Stimulated activated CD8-positive, alpha-beta memory T cell treated with anti-CD3 and anti-CD28 coated beads, Interleukin-15, amount 100 ng/mL, for 48 hours (primary cell): ENCODE results near the gene IRAK3.
A peak's percentile ranks its signal among the peaks of the same experiment; 100 is the strongest.
"Not testable (repeated sequence)": the region's sequence is repeated elsewhere in the genome, so short reads cannot be mapped to it uniquely, and the experiment has no call there.

ENCODE experiments used
- DNase-seq, 2 donors: peaks; one replicate each; pipeline ENCODE4 v3.0.0-alpha.2; 2020; ENCODE audit warnings: low read depth in 2 of 2

IRAK3 gene

DNA sequence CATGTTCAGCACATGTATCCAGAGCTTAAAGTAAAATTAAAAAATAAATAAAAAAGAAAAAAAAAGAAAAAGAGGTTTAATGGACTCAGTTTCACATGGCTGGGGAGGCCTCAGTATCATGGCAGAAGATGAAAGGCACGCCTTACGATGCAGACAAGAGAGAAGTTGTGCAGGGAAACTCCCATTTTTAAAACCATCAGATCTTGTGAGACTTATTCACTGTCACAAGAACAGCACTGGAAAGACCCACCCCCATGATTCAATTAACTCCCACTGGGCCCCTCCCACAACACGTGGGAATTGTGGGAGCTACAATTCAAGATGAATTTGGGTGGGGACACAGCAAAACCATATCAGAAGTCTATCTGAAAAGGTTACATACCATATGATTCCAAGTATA, 24.0 kb downstream of the IRAK3 start:
- not testable (repeated sequence) for DNase-seq

DNA sequence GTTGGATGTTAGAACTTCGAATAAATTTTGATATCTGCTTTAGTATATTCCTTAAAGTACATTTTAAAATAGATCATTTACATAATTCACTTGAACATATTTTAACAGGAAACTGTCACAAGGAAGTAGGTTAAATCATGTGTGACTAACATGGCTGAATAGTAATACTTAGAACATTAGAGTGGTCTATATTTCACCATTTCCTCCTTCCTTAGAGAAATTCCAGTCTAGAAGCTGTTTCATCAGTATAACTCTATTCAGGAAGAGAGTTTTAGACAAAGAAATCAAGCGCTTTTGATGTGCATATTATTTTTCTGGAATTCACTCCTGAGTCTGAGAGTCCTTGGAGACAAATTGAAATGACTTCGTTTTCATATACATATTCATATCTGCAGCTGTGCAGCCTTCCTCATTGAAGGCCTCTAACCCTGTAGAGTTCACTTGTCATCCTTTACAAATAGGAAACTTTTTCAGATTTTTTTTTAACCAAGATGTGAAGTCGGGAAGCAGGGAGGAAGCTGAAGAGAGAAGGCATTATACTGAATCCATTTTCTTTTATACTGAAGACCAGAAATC, 28.4 kb downstream of the IRAK3 start:
- DNase-seq = no peak

DNA sequence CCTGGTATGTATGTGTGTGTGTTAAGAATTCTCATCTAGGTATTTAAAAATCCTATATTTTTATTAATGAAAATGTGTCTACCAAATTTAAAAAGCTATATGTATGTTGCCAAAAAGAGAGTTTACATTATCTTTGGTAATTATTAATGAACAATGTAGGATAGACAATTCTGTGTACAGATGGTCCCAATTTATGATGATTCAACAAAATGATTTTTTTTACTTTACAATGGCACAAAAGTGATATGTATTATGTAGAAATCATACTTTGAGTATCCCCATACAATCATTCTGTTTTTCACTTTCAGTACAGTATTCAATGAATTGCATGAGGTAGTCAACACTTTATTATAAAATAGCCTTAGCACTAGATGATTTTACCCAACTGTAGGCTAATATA, 39.4 kb downstream of the IRAK3 start:
- no peak for DNase-seq

DNA sequence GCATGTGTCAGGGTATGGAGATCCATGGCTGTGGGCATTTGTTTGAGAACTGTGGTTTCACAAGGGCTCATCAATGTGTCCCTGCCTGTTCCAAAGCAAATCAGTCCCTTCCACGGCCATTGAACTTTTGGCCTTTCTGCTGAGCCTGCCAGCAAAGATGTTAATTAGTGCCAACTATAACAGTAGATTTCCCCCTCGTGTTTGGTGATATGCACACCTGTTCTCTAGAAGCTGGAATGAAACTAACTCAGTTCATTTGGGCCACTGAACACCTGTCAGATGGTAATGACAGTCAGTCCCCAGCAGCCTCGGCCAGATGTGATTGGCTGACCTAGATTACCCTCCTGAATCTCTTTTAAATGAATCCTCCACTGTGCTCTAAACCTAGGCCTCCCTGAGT, 43.2 kb downstream of the IRAK3 start:
- DNase-seq = no peak

DNA sequence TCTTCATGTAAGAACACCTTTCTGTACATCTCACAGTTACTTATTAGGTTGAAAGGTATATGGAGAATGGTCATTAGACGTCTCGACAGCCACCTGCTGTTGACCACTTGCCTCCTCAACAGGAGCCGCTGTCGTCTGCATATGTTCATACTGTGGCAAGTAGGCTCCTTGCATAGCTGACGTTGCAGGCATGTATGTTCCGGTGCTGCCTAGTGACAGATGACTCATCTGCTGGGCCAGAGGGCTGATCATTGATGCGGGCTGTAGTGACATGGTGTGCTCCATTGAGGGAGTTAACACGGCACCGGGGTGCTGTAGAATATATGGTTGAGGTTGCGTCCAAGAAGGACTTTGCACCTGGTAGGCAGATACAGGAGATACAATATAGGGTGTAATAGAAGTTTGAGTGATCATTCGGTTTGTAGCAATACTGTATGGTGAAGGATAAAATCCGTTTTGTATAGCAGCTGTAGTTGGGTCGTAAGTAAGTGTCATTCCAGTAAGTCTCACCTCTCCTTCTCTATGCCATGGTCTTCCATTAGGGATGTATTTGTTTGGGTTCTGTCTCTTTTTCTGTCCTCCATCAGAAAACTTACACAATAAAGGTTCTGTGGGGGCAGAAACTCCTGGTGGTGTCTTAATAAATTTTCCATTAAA, 45.2 kb downstream of the IRAK3 start:
- DNase-seq = not testable (repeated sequence)

DNA sequence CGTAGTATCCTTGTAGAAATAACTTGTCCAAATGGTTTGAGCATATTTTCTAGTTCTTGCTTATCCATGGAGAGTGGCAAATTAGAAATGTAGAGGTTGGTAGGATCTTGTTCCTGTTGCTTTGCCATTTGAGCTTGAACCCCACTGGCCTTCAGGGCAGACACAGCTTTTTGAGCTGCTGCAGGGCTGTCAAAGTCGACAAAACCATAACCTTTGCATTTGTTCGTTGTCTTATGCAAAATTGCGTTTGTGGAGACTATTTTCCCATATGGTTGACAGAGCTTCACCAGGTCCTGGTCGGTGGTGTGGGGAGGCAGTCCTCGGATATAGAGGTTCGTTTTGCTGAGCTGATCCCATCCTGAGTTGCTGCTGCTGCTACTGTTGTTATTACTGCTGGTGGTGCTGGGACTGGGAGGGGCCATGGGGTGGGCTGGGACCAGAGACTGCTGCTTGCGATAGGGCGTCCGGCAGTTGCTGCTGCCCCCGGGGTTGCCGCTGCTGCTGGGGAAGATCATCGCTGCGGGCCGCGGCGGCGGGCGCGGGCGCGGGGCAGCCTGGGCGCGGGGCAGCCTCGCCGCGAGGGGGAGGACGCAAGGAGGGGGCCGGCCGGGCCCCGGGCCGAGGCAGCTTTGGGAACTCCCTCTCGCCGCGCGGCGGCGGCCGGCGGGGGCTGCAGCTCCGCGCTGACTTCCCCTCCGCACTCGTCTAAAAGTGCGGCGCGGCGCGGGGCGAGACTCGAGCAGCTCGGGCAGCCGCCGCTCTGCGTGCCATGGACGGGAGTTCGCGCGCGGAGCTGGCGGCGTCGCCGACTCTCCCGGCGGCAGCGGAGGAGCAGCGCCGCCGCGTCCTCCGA, 46.0 kb downstream of the IRAK3 start:
- peak; percentile 9 to 14 for DNase-seq

DNA sequence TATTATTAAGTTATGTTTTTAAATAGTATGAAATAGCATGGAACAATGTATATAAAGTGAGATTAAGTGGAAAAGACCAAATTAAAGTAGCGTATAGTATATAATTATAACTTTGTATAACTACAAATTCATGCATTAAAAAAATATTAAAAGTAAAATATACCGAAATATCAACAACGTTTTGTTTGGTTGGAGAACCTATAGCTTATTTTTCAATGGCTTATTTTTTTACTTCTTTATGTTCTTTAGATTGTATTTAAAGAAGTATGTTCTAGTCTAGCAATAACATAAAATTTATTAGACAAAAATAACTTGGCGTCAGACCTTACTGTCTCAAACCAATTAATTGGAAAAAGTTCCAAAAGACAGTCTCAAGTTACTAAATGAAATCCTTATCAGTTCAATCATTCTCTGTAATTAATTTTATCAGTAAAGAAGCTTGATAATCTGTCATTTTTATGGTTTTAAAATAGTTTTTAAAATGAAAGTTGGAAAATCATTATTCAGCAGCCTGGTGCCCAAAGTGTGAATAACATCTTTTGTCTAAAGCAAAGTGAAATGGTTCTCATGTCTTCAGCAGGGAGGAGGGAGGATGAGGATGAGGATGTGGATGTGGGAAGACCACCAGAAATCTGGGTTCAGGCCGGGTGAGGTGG, 46.7 kb downstream of the IRAK3 start:
- DNase-seq = no peak

DNA sequence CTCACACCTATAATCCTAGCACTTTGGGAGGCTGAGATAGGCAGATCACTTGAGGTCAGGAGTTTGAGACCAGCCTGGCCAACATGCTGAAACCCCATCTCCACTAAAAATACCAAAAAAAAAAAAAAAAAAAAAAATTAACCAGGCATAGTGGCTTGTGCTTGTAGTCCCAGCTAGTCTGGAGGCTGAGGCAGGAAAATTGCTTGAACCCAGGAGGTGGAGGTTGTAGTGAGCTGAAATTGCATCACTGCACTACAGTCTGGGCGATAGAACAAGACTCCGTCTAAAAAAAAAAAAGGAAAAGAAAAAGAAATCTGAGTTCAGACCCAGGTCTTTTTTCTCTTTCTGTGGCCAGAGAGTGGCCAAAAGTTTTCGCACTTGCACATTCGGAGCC, 47.3 kb downstream of the IRAK3 start:
- not testable (repeated sequence) for DNase-seq

DNA sequence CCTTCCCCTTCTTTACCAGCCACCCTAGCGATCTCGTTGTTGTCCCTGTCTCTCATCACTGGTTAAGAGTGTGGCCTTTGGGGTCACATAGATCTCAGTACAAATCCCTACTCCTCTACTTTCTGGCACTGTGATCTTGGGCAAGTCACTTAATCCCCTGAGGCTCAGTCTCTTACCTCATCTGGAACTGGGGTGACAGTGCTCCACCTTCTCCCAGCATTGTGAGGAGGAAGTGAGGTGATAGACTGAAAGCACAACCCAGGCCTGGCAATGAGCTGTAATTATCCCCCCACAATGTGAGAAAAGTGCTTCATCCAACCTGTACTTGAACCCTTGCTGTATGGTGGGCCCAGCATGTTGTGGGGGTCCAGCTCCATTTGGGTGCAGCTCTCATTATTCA, 48.0 kb downstream of the IRAK3 start:
- no peak for DNase-seq

DNA sequence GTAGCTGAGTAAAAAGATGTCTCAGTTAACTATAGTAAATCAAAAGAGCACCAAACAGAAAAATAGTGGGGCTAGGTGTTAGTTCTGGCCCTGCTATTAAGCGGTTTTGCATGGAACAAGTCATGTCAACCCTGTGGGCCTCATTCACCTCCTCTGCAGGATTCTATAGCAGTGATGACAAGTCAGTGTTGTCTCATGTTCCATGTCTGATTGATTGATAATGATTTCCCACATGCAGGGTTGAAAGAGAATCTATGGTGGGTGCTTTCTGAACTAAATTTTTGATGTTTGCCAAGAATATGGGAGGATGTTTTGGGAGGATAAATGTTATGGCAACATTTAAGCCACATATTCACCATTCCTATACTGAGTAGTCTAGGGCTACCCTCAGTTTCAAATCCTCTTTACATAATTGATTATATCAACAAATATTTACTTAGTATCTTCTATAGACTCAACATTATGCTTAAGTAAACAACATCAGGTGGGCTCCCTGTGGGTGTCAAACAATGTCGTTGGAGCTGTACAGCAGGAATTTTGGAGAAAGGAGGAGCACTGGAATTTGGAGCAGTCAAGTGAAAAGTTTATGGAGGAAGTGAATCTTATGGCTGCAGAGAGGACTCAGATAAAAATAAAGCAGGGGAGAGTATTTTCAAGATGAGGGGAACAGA, 48.6 kb downstream of the IRAK3 start:
- no peak for DNase-seq

DNA sequence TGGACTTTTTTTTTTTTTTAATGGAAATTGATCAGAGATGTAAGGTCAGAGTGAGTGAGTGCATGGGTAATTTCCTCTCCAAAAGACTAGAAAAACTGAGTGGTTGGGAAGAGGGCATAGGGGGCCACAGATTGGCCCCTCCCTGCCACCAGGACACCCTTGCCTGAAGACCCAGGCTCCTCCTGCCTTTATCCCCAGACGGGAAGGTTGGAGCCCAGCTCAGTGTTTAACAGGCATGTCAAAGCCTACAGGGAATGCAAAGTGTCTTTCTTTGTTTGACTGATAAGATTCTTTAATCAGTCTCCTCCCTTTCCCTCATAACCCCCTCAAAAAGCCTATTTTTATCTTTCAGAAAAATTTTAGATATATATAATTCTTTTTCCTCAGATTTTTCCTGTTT, 50.3 kb downstream of the IRAK3 start:
- no peak for DNase-seq

DNA sequence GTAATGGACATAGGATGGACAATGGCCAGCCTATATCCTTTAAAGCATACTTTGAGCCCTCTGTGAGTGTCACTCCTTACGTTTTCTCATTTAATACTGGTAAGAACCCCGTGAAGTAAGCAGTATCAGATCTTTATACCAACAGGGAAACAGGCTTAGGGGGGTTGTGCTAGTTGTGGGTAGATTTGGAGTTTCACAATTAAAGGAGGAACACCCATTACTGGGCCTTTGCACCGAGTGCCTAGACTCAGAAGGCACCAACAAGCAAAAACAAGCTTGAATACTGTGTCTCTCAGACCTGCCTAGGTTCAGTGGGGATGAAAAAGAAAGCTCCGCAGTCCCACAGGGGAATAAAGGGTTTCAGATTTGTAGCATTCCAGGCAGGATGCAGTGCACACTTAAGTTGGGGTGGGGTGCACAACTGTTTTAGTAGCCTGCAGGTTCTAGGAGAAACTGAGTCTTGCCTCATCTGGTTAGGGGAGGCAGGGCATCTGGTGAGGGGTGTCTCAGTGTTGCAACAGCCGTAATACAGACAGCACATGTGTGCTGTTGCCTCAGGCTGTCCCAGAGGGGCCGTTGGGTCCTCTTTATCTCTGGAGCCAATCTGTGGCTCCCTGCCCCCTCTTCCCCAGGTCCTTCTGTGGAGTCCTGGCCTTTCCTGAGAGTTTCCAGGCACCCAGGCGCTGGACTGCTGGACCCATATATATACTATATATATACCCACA, 51.2 kb downstream of the IRAK3 start:
- DNase-seq = no peak

DNA sequence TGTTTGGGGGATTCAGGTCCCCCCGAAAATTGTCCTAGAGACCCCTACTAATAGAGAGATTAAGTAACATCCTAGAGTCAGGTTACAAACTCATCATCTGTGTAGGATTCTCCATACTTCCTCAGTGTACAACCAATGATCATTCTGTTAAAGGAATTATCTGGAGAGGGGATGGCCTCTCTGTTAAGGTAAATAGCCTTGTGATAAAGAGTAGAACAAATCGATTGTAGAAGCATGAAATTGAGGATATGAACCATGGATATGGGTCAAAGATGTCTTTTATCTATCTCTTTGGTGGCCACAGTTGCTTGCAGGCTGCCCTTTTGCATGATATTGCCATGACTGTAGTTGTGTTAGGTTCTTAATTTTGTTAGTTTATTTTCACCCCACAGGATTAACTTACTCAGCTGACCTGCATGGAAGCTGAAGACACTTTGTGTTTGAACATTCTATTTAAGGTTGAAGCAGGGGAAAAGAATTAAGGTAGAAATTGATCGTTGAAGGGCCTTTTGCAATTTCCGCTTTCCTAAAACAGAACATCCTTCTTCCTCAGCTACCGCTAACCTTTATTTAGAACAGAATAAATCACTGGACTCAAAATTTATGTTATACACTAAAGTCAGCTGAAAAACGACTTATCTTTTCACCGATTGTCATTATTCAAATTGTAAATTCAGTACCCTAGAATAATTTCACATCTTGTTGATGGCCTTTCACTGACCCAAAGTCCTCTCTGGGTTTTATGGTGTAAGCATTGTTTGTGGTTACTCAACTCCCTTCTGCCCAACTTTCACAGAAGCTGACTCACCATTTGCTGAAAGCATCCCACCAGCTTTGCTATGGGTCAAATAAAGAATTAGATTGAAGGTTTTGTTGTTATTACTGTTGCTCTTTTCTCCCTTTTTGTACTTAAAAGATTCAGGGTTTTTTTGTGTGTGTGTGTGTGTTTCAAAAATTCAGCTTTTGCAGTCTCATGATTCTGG, 52.3 kb downstream of the IRAK3 start:
- DNase-seq = no peak

DNA sequence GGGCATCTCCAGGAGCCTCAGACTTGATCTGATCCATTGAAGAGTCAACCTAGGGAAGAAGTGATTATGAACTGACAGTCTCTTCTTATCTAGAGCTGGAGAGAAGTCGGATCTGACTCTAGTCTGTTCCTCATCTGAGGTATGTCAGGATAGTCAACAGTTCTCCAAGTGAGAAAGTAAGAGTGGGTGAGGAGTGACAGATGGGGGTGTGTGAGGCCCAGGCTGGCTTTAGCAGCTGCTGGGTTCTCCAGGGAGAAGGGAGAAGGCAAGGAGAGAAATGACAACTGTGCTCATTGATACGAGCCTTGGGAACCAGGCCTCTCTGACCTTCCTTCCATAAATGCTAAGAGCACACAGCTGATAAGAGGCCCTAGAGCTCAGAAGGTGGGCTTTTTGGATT, 53.3 kb downstream of the IRAK3 start:
- DNase-seq = no peak

DNA sequence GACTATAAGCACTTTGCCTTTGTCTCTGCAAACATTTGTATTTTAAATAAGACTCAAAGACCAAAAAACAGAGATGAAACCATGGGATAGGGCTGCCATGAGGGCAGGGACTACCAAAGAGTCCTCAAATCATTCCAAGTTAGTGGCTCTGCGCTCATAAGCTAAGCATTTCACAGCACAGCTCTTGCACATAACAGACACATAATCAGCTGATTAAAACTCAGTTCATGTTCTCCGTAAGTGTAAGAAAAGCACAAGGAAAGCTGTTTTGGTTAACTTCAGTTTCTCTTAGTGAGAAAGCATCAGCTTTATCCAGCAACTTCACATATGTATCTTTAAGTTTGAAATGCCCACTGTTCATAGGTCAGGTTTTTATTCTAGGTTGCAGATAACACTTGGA, 54.9 kb downstream of the IRAK3 start:
- DNase-seq = no peak

DNA sequence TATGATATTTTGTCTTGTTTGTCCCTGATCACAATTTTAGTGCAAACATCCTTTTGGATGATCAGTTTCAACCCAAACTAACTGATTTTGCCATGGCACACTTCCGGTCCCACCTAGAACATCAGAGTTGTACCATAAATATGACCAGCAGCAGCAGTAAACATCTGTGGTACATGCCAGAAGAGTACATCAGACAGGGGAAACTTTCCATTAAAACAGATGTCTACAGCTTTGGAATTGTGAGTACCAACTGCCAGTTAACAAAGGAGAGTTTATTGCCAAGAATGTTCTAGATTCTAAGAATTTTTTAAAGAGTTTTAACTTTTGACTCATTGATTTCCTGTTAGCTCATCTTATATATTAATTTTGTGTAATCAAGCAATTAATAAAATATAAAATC, 55.4 kb downstream of the IRAK3 start:
- no peak for DNase-seq

DNA sequence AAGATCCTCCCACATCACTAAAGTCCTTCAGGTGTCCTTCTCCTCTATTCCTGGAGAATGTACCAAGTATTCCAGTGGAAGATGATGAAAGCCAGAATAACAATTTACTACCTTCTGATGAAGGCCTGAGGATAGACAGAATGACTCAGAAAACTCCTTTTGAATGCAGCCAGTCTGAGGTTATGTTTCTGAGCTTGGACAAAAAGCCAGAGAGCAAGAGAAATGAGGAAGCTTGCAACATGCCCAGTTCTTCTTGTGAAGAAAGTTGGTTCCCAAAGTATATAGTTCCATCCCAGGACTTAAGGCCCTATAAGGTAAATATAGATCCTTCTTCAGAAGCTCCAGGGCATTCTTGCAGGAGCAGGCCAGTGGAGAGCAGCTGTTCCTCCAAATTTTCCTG, 58.7 kb downstream of the IRAK3 start:
- no peak for DNase-seq

DNA sequence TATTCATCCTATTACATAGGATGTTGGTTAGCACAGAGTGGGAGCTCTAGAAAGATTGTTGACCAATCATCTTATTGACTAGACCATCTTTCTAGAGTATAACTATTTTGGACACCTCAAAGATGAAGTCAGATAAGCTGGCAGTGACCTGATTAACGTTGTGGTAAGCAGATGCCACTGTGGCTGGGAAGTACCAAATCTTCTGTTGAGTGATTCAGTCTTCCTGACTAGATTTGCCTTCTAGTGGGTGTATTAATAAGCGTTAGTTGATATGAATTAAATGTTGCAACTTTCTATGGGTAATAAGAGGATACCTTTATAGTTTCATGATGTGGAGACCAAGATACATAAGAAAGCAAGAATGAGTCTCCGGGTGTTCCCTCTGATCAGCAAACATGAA, 62.0 kb downstream of the IRAK3 start:
- no peak for DNase-seq

DNA sequence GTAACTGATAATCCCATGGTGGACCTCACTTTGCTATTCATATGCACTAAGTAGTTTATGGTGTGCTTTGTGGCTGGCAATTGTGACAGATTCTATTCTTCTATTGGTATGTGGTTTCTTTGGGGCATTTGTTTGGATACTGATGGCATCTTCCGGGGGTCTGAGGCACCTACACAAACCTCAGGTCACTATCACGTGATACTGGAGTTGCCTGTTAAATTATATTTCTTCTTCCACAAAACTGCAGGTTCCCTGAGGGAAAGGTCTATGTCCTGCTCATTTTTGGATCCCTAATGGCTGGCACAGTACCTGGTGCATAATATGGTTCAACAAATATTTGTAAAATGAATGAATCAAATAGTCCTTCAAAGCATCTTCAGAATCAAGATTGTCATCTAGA, 63.8 kb downstream of the IRAK3 start:
- DNase-seq = no peak

DNA sequence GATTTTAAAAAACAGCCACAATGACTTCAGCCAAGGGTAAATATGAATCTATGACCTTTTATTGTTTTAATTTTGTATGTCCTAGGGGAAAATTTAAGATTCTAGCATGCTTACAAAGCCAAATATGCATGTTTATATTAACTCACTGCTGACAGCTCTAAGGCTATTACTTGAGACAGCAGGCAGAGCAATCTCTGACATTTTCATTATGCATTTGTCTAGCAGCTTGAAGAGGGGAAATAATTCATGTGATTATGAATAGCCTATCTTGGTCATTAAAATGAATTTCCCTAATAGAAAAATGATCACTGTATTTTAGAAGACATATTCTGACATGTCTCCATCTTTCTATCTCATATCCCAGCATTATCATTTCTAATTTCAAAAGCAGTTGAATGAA, 66.7 kb downstream of the IRAK3 start:
- DNase-seq = no peak
